GM23248 (cell line): Measurements from ENCODE around the gene COL8A1.

Experiments
- EZH2 ChIP-seq: fragments of 200-600 bp; sonication (generic); IDR thresholded peaks from 2 replicates; pipeline ENCODE4 v1.6.1; 2018; ENCODE audit warnings: antibody characterized with exemption, mild to moderate bottlenecking; ENCODE audit not compliant: insufficient read depth, poor library complexity, severe bottlenecking
- EZH2phosphoT487 ChIP-seq: fragments of 200-600 bp; sonication (generic); IDR thresholded peaks from 2 replicates; pipeline ENCODE4 v1.6.1; 2018; ENCODE audit warnings: antibody characterized with exemption, moderate library complexity, mild to moderate bottlenecking, low read depth; ENCODE audit not compliant: insufficient read depth

GRCh38 chr3:99602183-99602582 lies 36.2 kb upstream of the COL8A1 start:
- no peak for TF ChIP-seq EZH2
- no peak for TF ChIP-seq EZH2phosphoT487
